GM18907 (cell line): ENCODE results near the gene PDE2A.
"Not testable (repeated sequence)": the region's sequence is repeated elsewhere in the genome, so short reads cannot be mapped to it uniquely, and the experiment has no call there.

Experiments
- ATAC-seq: cut with Tn5 transposase; IDR thresholded peaks from one replicate; pipeline ENCODE4 v1.9.1; 2021; ENCODE audit warnings: mild to moderate bottlenecking, moderate library complexity; ENCODE audit not compliant: unreplicated experiment

Gene PDE2A

DNA sequence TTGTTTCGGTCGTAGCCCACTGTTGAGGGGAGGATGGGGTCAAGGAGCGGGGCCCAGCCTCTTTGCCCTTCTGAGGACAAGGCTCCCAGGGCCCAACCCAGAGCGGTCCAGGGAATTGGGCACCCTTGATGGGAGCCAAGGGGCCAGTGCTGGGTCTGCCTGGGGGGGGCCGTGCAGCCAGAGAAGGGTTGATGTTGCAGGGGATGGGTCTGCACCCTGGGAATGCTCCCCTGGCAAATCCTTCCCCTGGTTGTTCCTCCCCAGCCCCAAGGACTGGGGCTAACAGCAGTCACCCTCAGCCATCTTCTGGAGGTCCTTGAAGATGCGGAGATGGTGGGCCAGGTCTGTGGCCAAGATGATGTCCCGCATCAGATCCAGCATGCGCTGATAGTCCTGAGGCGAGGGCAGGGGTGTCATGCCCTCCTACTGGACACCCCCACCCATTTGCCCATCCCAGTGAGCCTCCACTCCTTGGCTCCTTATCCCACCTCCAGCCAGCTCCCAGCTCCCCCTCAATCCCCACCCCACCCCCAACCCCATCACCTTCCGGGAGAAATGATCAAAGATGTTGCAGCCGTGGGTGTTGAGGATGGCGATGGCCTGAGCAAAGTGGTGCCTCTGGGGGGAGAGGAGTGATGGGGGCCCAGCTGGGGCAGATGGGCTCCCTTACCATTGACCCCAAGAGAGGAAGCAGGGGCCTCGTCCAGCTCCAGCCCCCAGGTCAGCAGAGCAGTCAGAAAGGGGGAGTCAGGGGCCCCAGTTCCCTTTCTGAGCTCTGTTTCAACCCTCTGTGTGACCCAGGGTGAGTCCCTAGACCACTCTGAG lies 95.0 kb downstream of the PDE2A start:
- no peak for ATAC-seq

DNA sequence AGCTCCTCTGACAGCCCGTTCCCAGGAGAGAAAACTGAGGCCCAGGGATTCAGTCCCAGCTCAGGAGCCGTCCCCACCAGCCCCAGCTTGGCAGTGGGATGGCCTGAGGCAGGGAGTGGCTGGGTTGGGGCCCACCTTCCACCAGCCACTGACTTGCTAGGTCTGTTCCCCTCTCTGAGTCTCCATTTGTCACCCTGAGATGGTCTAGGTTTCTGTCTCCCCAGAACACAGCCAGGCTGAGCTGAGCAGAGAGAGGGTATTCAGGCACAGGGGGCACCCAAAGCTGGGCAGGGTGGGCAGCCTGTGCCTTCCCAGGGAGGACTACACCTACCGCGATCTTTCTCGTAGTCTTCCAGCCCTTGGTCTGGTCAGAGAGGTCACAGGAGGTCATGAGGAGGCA lies 95.7 kb downstream of the PDE2A start:
- ATAC-seq: no peak

DNA sequence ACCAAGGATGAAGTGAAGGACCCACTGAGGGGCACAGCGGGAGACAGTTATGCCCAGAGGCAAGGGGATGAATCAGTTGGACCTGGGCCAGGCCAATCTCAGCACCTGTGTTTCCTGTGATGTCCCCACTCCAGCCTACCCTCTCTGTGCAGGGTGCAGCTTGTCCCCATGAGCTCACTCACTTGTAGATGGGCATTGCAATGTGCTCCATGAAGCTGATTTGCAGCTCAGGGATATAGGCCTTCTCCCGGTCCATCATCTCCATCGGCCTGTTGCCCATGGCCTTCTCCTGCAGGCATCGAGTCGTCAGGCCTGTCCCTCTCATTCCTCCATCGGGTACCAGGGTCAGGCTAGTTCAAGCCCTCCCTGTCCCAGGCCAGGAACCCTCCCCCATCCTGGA lies 96.2 kb downstream of the PDE2A start:
- no peak for ATAC-seq

DNA sequence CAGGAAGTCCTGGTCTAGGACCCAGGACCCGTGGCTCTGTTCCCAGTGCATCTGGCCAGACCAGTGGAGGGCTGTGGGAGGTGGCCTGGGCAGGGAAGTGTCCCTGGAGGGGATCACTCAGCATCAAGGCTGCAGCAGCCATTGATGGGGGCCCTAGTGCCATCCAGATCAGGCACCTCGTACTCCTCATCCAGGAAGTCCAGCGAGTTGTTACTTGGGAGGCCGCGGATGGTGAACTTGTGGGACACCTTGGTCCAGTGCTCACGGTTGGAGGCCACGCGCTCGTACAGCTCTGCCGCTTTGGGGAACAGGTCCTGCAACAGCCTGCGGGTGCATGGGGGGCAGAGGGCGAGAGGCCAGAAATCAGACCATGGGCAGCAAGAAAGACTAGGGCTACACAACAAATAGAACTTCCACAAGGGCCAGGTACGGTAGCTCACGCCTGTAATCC lies 96.9 kb downstream of the PDE2A start:
- ATAC-seq: no peak

DNA sequence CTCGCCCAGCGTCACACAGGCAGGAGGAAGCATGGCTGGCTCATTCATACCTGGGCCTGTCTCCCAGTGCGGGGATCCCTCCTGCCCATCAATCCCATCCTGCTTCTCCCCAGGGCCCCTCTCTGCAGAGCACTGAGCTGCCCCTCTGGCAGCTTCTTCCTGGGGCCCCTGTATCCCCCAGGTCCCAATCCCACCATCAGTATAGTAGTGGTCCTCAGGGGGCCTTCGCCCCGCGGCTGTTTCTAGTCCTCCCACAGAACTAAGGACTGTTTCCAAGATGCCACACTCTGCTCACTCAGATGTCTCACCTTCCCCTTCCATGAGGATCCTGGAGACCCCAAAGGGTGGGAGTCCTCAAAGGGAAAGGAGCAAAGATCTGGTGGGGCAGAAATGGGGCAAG lies 97.6 kb downstream of the PDE2A start:
- no peak for ATAC-seq

DNA sequence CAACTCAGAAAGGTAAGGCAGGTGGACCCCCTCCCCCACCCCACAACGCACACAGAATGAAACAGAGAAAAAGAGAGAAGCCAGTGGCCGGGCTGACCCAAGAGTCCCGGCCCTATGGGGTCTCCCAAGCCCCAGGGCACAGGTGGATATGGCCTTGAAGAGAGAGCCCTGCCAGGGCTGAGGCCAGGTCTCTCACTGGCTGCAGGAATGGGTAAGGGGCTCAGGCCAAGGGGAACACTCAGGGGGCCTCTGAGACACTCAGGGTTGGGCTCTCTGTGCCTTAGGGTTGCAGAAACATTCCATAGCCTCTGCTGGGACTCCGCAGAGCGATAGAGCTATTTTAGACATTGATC lies 98.0 kb downstream of the PDE2A start:
- ATAC-seq: no peak

DNA sequence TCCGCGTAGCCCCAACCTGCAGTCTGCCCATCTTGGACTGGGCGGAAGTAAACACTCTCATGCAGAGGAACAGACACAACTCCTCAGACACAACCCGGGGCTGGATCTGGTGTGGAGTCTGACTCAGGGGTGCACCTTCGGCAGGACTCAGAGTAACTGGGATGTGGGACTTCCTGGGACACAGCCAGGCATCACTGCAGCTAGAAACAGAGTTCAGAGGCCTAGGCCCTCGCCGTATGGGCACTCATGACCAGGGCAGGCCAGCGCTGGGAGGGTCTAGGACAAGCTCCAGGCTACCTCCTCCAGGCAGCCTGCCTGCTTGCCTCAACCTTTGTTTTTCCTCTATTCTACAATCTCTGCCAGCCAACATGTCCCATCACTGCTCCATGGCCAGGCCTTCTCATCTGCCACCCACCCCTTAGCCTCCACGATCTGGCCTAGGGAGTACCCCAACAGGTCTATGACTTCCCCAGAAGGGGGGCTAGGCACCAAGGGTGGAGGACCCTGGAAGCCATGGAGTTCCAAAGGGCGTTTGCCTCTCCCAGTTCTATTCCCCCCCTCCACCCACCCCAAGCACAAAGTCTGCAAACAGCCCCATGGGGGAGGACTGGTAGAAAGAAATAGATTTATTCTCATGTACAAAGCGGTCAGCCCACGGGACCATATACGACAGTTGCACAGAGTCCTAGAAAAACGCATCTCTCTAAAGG lies 98.5 kb downstream of the PDE2A start:
- no peak for ATAC-seq

DNA sequence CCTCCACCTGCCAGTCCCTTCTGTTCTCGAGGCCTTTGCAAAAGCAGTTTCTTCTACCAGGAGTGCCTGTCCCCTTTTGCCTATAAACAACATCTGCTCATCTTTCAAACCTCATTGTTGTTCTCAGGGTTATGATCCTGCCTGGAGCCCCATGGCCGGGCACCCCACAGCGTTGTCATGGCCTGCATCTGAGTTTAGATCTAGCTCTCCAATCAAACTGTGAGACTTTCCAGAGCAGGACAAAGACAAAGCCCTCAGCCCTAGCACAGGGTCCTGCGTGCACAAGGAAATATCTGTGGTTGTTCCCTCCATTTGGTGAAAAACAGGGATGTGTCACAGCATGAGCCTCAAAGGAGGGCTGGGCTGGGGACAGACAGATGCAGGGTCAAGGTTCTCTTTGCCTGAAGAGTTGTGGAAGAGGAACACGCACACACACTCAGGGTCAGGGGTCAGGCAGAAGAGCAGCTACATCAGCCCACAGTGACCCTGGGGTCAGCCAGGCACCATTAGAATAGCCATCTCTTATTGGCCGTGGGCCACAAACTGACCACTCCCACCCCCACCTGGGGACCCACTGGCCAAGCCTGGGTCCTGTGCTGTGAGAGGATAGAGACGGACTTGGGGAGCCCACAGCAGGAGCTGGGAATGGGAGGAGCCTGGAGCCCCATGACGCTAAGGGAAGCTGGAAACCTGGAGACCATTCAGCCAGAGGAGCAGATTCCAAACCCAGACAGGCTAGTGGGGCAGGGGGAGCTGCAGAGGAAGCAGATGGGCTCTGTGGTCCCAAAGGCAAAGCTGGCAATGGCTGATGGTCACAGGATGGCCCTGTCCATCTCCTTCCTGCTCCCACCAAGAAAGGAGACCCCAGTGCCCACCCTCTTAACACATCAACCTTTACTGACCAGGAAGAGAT lies 99.4 kb downstream of the PDE2A start:
- ATAC-seq: no peak

DNA sequence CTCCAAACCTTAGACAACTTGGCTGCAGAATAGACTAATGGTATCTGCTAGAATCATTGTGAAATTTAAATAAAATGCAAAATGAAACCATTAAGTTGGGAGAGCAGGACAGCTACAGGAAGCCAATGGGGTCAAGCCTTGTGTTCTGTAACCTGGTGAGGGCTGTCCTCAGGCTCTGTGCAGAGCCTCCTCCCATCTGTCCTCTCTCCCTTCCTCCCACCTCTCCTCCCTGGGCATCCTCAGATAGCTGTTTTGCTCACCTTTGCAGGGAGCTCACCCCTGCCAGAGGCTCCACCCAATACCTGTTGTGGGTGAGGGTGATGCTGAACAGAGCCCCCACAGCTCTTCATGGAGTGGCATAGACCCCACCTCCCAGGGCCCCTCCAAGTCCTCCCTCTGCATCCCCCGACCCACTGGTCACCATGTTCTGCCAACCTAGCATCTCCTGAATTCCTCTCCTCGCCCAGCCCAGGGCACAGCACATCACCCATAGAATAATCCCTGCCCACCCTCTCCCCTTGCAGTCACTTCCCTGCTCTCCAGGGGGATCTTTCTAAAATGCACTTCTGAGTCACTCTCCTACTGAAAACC lies 100.3 kb downstream of the PDE2A start:
- ATAC-seq: no peak

DNA sequence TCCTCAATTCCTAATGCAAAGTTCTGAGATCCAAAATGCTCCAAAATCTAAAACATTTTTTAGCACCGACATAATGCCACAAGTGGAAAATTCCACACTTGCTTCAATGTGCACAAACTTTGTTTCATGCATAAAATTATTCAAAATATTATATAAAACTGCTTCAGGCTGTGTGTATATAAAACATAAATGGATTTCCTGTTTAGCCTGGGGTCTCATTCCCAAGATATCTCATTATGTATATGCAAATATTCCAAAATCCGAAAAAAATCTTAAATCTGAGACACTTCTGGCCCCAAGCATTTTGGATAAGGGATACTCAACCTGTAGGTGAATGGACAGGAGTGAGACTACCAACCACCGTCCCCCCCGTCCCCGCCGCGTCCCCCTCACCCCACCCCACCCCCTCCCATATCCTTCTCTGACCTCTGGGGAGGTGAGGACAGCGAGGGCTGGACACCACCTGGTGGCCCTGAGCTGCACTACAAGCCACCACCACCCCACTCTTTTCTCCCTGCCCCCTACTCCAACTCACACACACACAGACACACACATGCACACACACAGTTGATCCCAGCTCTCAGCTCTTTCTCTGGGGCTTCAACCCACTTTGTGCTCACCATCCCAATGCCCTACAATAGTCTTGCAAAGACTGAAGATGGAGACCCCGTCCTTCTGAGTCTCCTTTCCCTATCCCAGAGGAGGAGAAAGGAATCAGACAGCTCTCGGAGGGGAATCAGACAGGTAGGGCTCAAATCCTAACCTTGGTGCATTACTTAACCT lies 101.0 kb downstream of the PDE2A start:
- ATAC-seq: no peak

DNA sequence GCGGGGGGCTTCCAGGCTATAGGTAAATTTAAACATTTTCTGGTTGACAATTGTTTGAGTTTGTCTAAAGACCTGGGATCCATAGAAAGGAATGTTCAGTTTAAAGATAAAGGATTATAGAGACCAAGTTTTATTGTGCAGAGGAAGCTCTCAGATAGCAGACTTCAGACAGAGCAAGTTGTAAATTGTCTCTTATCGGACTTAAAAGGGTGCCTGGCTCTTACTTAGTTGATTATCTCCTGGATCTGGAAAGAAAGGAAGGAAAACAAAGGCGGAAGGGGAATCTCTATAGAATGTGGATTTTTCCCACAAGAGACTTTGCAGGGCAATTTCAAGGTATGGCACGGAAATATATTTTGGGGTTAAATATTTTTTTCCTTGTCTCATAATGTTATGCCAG lies 101.7 kb downstream of the PDE2A start:
- ATAC-seq: not testable (repeated sequence)

DNA sequence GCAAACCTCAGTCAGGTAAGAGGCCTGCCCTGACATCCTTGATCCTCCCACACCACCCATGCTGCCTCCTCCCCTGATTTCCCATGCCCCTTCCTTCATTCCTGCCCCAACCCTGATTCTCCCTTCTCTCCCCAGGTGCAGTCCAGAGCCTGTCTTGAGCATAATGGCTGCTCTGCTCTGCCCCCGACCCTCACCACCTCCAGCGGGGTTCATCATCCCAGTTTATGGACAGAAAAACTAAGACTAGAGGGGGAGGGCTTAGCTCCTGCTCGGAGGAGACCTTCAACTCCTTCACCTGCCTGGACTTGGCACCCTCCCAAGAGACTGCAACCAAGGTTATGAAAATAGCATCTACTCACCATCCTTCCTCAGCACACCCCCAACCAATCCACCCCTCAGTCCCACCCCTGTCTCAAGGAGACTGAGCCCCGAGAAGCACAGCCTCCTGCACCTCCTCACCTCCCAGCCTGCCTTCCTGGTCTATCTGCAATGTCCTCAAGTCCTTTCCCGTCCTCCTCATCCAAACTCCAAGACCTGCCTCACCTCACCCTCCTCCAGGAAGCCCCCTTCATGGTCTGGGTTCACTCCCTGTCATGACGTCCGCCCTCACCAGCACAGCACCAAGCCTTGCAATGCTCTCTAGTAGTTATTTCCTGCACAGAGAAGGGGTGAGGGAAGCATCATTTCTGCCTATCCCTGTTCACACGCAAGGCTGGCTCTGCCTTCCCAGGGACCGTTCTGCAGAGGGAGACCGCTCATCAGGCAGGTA lies 103.1 kb downstream of the PDE2A start:
- ATAC-seq: no peak

DNA sequence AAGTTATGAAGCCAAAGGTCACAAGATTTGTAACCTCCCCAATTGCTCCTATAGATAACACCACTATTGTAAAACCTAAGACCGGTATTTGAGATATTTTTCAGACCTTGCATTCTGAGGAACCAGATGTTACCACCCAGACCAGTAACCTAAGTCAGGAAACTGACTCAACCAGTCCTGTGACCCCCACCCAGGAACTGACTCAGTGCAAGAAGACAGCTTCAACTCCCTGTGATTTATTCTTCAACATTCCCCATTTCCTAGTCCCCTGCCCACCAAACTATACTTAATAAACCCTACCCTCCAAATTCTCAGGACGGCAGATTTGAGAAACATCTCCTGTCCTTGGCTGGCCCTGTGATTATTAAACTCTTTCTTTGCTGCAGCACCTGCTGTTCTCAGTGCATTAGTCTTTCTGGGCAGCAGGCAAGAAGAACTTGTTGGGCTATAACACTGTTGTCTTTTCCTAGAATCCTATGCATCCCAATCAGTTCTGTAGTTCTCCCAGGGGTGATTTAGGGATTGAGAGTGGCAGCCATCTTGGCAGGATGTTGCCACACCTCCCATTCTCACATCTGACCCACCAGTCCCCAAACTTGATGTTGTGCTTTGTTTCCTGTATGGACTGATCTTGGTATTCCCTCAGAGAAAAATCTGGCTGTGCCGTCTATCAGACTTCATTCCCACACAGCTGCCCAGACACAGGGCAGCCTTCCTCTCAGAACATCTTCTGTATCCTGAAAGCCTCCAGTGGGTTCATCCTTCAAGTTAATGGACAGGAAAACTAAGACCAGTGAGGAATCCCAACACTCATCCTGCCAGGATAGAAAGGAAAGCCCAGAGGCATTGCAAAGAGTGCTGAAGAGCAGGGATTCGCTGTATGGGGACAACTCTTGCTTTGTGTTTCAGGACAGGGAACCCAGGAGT lies 104.0 kb downstream of the PDE2A start:
- no peak for ATAC-seq

DNA sequence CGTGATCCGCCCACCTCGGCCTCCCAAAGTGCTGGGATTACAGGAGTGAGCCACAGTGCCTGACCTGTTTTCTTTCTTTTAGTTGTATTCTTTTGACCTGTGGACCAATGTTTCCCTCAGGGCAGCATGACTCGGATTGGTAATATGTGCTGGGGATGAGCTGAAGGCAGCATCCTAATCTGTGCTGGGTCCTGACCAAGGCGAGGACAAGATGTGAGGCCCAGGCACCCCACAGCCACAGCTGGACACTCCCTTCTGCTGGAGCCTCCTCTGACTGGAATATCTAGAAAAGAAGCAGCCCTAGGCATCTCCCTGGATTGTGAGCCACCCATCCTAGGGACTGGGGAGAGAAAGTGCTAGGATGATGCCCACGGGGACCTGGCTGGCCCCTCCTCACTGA lies 105.4 kb downstream of the PDE2A start:
- ATAC-seq: no peak

DNA sequence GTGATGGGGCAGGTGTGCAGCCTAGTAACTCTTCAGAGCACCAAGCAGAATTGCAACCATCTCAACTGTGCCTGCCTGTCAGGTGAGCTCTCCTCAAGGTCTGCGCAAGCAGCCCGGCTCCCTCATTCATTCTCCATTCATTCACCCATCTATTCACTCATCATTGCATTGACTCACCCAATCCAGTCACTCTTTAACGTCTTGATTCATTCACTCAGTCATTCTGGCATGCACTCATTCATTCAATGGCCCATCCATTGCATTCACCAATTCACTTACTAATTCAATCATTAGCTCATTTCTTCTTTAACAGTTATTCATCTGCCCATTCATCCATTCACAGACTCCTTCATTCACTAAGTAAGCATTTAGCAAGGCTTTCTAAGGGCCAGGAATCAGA lies 111.8 kb downstream of the PDE2A start:
- no peak for ATAC-seq

DNA sequence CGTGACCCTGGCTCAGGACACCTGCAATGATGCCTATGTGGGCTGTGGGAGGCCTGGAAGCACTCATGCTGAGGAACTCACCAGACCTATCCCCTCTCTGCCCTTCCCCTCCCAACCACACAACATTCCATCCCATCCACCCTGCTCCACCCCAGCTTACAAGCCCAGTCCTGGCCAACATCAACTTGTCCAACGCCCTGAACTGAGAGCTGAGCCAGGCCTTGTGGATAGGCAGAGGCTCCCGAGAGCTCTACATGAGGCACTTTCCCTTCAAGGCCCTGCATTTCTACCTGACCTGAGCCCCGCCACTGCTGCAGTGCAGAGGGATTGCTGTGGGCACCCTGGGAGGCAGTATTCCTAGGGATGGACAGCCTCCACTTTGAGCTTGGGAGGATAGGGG lies 112.4 kb downstream of the PDE2A start:
- no peak for ATAC-seq

DNA sequence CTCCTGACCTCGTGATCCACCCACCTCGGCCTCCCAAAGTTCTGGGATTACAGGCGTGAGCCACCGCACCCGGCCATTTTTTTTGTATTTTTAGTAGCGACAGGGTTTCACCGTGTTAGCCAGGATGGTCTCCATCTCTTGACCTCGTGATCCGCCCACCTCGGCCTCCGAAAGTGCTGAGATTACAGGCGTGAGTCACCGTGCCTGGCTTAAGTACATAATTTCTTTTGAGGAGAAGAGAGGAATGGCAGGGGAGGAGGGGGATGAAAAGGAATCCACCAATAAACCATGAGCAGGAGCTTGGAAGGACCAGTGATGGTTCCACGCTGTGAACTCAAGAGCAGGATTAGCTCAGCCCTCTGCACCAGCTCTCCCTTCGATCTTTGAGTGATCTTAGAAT lies 113.4 kb downstream of the PDE2A start:
- not testable (repeated sequence) for ATAC-seq

DNA sequence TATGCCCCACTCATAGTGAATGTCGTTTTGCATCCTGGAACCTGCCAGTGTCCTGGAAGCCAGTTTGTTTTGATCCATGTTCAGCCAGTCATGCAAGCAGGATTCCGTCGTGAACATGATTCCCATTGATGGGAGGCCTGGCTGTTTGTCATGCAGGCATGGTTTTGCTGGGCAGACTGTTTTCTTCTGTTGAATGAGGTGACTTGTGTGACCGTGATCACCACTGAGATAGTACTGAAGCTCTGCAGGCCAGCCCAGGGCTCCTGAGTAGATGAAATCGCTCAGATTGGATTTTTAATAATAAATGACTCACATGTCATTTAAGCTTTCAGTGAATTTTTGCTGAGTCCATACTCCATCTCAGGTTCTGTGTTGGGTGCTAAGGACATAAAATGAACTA lies 117.8 kb downstream of the PDE2A start:
- no peak for ATAC-seq
